A549 (cell line): ENCODE data around the gene AP2B1. TPM values are rescaled to one million over a fixed set of nuclear protein-coding genes. Genes with fewer than 3 reads are reported as not detected.
A peak's percentile ranks its signal among the peaks of the same experiment; 100 is the strongest.

Source experiments
- ATAC-seq, 2 experiments: fragments of 200-7000 bp in 1 of 2; fragments of >200 bp in 1 of 2; cut with Nextera tagmentation in 1 of 2; cut with Tn5 transposase in 1 of 2; 3 replicates each; pipeline versions ENCODE4 v1.8.0 to v1.9.1; 2018 to 2020; ENCODE audit warnings: mild to moderate bottlenecking in 1 of 2, moderate library complexity in 1 of 2
- CTCF ChIA-PET: fragments of 300-600 bp; sonication (Branson Sonifier 250); formaldehyde crosslinking; extraction: SDS; loops from one replicate; lab custom pipeline; 2021; ENCODE audit warnings: antibody characterized with exemption, inconsistent platforms; lab: Yijun Ruan, JAX
- POLR2A ChIA-PET: fragments of 350-600 bp; formaldehyde crosslinking; extraction: SDS; loops from one replicate; lab custom pipeline; 2021; ENCODE audit warnings: antibody characterized with exemption, inconsistent platforms; lab: Yijun Ruan, JAX
- DNase-seq, 2 experiments: peaks; one replicate each; pipeline versions ENCODE4 v3.0.0 to v3.0.0-alpha.2; 2011 to 2016; ENCODE audit warnings: low read depth in 1 of 2, low spot score in 1 of 2
- FAIRE-seq: peaks from 2 replicates; lab custom pipeline; 2011; peaks lifted over from hg19 to GRCh38; lab: Jason Lieb, UNC
- H3K27ac ChIP-seq, 2 experiments: fragments of >200 bp; sonication (Bioruptor Twin); formaldehyde crosslinking; 3 replicates each; pipeline ENCODE4 v1.5.1; 2016 to 2017
- H3K4me1 ChIP-seq: fragments of >200 bp; sonication (Bioruptor Twin); formaldehyde crosslinking; 3 replicates; pipeline ENCODE4 v1.6.1; 2016
- H3K4me2 ChIP-seq: fragments of >200 bp; sonication (Bioruptor Twin); formaldehyde crosslinking; 3 replicates; pipeline ENCODE4 v1.6.1; 2016
- H3K4me3 ChIP-seq: fragments of >200 bp; sonication (Bioruptor Twin); formaldehyde crosslinking; 3 replicates; pipeline ENCODE4 v1.5.1; 2016
- H3K9me3 ChIP-seq: fragments of >200 bp; sonication (Bioruptor Twin); formaldehyde crosslinking; 3 replicates; pipeline ENCODE4 v1.6.1; 2016
- CBX8 ChIP-seq: fragments of 200-600 bp; sonication (generic); IDR thresholded peaks from 2 replicates; pipeline ENCODE4 v1.6.1; 2016
- CHD4 ChIP-seq: fragments of 200-600 bp; sonication (generic); IDR thresholded peaks from 2 replicates; pipeline ENCODE4 v1.6.1; 2016; ENCODE audit warnings: antibody characterized with exemption, mild to moderate bottlenecking, borderline replicate concordance
- EP300 ChIP-seq, 2 experiments: fragments of >200 bp; sonication (Bioruptor Twin); formaldehyde crosslinking; IDR thresholded peaks; 2 replicates in 1 of 2; 3 replicates in 1 of 2; pipeline ENCODE4 v1.6.1; 2016 to 2017
- ESRRA ChIP-seq: fragments of 150-350 bp; IDR thresholded peaks from 2 replicates; pipeline ENCODE4 v1.6.1; 2014; ENCODE audit warnings: mild to moderate bottlenecking, low read length, borderline replicate concordance
- FOSB ChIP-seq: fragments of 250-450 bp; sonication (Bioruptor Pico); IDR thresholded peaks from 2 replicates; pipeline ENCODE4 v1.5.0; 2020; ENCODE audit warnings: mild to moderate bottlenecking, moderate library complexity
- HEYL ChIP-seq: fragments of 250-450 bp; sonication (Bioruptor Pico); IDR thresholded peaks from 2 replicates; pipeline ENCODE4 v1.8.0; 2021; ENCODE audit warnings: mild to moderate bottlenecking, moderate library complexity
- HOXA7 ChIP-seq: fragments of 250-450 bp; sonication (Bioruptor Pico); IDR thresholded peaks from 2 replicates; pipeline ENCODE4 v1.5.0; 2020; ENCODE audit warnings: mild to moderate bottlenecking, moderate library complexity
- HOXB13 ChIP-seq: fragments of 250-450 bp; sonication (Bioruptor Pico); IDR thresholded peaks from 2 replicates; pipeline ENCODE4 v1.5.0; 2020; ENCODE audit warnings: low read depth, mild to moderate bottlenecking, moderate library complexity
- HOXB5 ChIP-seq: fragments of 250-450 bp; sonication (Bioruptor Pico); IDR thresholded peaks from 2 replicates; pipeline ENCODE4 v1.5.0; 2020; ENCODE audit warnings: mild to moderate bottlenecking, moderate library complexity
- MAFK ChIP-seq: fragments of 450-650 bp; IDR thresholded peaks from 2 replicates; pipeline ENCODE4 v1.6.1; 2014; ENCODE audit not compliant: partially characterized antibody
- MYC ChIP-seq: IDR thresholded peaks from 2 replicates; pipeline ENCODE4 v1.6.1; 2012; ENCODE audit warnings: mild to moderate bottlenecking, inconsistent platforms, low read length, improper control_type of control experiment, borderline replicate concordance
- NFE2L2 ChIP-seq: fragments of 150-350 bp; conservative IDR thresholded peaks from 2 replicates; pipeline ENCODE4 v1.6.1; 2014; ENCODE audit warnings: low read length
- NR3C1 ChIP-seq: fragments of >200 bp; sonication (Bioruptor Twin); formaldehyde crosslinking; IDR thresholded peaks from 3 replicates; pipeline ENCODE4 v1.6.1; 2017
- RFX5 ChIP-seq: fragments of 450-650 bp; IDR thresholded peaks from 2 replicates; pipeline ENCODE4 v1.7.1; 2014; ENCODE audit warnings: antibody characterized with exemption, mild to moderate bottlenecking, moderate library complexity
- SREBF2 ChIP-seq: fragments of 450-650 bp; IDR thresholded peaks from 2 replicates; pipeline ENCODE4 v1.6.1; 2014; ENCODE audit warnings: mild to moderate bottlenecking, moderate library complexity
- ZFP36 ChIP-seq: fragments of 450-650 bp; IDR thresholded peaks from 2 replicates; pipeline ENCODE4 v1.6.1; 2014; ENCODE audit warnings: borderline replicate concordance; ENCODE audit not compliant: partially characterized antibody
- ZNF302 ChIP-seq: fragments of 250-450 bp; sonication (Bioruptor Pico); IDR thresholded peaks from 2 replicates; pipeline ENCODE4 v1.9.0; 2021; ENCODE audit warnings: inconsistent platforms, mild to moderate bottlenecking, moderate library complexity
- WGBS: methylation state at CpG from one replicate; pipeline ENCODE4 v1.1.6; 2017; ENCODE audit errors: missing lambda C conversion rate; 5-methylcytosine and 5-hydroxymethylcytosine counted together
- polyA plus RNA-seq, 4 experiments: library from polyadenylated mRNA; depleted of rRNA in 3 of 4; stranded (reverse); fragments of >200 nt; fragmentation: RNase III in 1 of 4; extraction: RNeasy Plus Mini Kit Qiagen cat#74134 plus additional on column Dnase treatment in 1 of 4; gene quantifications; 2 replicates in 3 of 4; 3 replicates in 1 of 4; pipeline ENCODE4 v1.2.3, GENCODE V29; 2011 to 2017
- TF ChIP-seq, protein P1 (sequence below): fragments of 450-650 bp; IDR thresholded peaks from 2 replicates; pipeline ENCODE4 v1.6.1; 2014; ENCODE audit warnings: antibody characterized with exemption
- TF ChIP-seq, protein P2 (sequence below): fragments of >200 bp; sonication (Bioruptor Twin); formaldehyde crosslinking; IDR thresholded peaks from 3 replicates; pipeline ENCODE4 v1.6.1; 2016
- TF ChIP-seq, protein P3 (sequence below): fragments of >200 bp; sonication (Bioruptor Twin); formaldehyde crosslinking; IDR thresholded peaks from 3 replicates; pipeline ENCODE4 v1.5.1; 2016
- TF ChIP-seq, protein P4 (sequence below): fragments of 250-450 bp; sonication (Bioruptor Pico); IDR thresholded peaks from 2 replicates; pipeline ENCODE4 v1.5.0; 2020; ENCODE audit warnings: low read depth, mild to moderate bottlenecking, moderate library complexity

AP2B1 gene
- polyA plus RNA-seq, 2 of the 4 experiments (the other 2 are of a cell fraction), result 110 to 278 TPM

DNA sequence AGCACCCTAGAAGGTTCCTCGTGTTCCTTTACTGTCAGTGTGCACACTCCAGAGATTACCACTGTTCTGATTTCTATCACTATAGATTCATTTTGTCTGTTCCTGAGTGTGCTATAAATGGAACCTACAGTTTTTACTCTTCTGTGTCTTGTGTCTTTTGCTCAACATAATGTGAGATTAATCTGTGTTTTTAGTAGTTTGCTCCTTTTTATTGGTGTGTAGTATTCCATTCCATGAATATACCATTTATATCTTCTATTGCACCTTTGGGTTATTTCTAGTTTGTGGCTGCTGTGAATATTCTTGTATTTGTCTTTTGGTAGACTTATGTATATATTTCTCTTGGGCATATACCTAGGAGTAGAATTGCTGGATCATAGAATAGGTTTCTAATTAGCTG, 68.2 kb downstream of the AP2B1 start:
- ATAC-seq (no peak), DNase-seq (no peak), FAIRE-seq (peak; percentile 84)
- Histone ChIP-seq H3K9me3 (no peaks in the 10 kb centered on the region), H3K4me3 (no peak overlapping the region), H3K4me2 (no peak overlapping the region), H3K27ac (no peak overlapping the region), H3K4me1 (no peaks in the 10 kb centered on the region)
- WGBS, result 90% methylated on average over 1 of the region's 1 CpG
- POLR2A ChIA-PET, result interaction anchor here (0.6 kb wide), 1 partner anchor 1771 kb away, joined by 5 read pairs; no protein-coding TSS in a partner anchor
- CTCF ChIA-PET, result interaction anchor here (1.5 to 2.8 kb wide), 2 partner anchors 42 to 109 kb away, joined by 5 to 10 read pairs; no protein-coding TSS in a partner anchor
- TF ChIP-seq SREBF2, result no peak
- TF ChIP-seq, protein P1, sequence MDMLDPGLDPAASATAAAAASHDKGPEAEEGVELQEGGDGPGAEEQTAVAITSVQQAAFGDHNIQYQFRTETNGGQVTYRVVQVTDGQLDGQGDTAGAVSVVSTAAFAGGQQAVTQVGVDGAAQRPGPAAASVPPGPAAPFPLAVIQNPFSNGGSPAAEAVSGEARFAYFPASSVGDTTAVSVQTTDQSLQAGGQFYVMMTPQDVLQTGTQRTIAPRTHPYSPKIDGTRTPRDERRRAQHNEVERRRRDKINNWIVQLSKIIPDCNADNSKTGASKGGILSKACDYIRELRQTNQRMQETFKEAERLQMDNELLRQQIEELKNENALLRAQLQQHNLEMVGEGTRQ, result no peak
- TF ChIP-seq MYC, result no peak
- no peak for TF ChIP-seq HOXB5 (CRISPR knock-in tag)
- TF ChIP-seq EP300 (IDR thresholded peaks at IDR 0.05), result no peak
- TF ChIP-seq ESRRA, result no peak
- no peak for TF ChIP-seq NFE2L2
- TF ChIP-seq CHD4, result no peak

DNA sequence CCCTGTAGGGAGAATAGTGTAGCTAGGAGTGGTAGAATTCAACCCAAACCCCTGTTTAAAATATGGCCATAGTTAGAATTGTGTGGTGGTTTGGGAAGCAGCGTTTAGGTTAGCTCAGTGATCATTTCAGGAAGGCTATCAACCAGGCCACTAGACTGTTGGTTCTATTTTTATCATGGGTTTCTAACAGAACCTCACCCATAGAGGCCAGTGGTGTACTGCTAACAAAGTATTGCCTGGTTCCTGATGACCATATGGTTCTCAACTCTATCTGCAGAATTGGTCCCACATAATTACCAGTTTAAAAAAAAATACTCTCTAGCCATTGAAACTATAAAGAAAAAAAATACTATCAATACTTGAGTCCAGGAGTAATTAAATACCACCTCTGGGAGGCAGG, 73.8 kb downstream of the AP2B1 start:
- DNase-seq (no peak), FAIRE-seq (no peak), ATAC-seq (0 out of 6 replicates have a peak, but pooled peaks of 1 of the 2 experiments have one; percentile 27)
- ChIA-PET CTCF (interaction anchor here (1.0 to 1.1 kb wide), 4 partner anchors 10 to 103 kb away, joined by 3 to 5 read pairs (median 4); no protein-coding TSS in a partner anchor), POLR2A (no interaction called here)
- Histone ChIP-seq H3K4me1 (no peaks in the 10 kb centered on the region), H3K9me3 (no peaks in the 10 kb centered on the region), H3K4me2 (no peak overlapping the region), H3K4me3 (no peak overlapping the region), H3K27ac (no peak overlapping the region)
- no peak for TF ChIP-seq NR3C1
- TF ChIP-seq, protein P2, sequence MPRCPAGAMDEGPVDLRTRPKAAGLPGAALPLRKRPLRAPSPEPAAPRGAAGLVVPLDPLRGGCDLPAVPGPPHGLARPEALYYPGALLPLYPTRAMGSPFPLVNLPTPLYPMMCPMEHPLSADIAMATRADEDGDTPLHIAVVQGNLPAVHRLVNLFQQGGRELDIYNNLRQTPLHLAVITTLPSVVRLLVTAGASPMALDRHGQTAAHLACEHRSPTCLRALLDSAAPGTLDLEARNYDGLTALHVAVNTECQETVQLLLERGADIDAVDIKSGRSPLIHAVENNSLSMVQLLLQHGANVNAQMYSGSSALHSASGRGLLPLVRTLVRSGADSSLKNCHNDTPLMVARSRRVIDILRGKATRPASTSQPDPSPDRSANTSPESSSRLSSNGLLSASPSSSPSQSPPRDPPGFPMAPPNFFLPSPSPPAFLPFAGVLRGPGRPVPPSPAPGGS, result no peak
- TF ChIP-seq, protein P1, result no peak
- TF ChIP-seq MAFK, result no peak
- TF ChIP-seq CBX8, result no peak
- no peak for TF ChIP-seq ZNF302 (CRISPR knock-in tag)
- no peak for TF ChIP-seq HOXB13 (CRISPR knock-in tag)
- no peak for TF ChIP-seq FOSB (CRISPR knock-in tag)
- TF ChIP-seq NFE2L2, result no peak
- TF ChIP-seq RFX5, result no peak
- TF ChIP-seq MYC, result no peak
- no peak for TF ChIP-seq HOXA7 (CRISPR knock-in tag)
- TF ChIP-seq, protein P3, sequence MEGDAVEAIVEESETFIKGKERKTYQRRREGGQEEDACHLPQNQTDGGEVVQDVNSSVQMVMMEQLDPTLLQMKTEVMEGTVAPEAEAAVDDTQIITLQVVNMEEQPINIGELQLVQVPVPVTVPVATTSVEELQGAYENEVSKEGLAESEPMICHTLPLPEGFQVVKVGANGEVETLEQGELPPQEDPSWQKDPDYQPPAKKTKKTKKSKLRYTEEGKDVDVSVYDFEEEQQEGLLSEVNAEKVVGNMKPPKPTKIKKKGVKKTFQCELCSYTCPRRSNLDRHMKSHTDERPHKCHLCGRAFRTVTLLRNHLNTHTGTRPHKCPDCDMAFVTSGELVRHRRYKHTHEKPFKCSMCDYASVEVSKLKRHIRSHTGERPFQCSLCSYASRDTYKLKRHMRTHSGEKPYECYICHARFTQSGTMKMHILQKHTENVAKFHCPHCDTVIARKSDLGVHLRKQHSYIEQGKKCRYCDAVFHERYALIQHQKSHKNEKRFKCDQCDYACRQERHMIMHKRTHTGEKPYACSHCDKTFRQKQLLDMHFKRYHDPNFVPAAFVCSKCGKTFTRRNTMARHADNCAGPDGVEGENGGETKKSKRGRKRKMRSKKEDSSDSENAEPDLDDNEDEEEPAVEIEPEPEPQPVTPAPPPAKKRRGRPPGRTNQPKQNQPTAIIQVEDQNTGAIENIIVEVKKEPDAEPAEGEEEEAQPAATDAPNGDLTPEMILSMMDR, result no peak
- TF ChIP-seq EP300 (IDR thresholded peaks at IDR 0.05), result no peak
- no peak for TF ChIP-seq HEYL (CRISPR knock-in tag)
- no peak for TF ChIP-seq ZFP36
- TF ChIP-seq, protein P4, sequence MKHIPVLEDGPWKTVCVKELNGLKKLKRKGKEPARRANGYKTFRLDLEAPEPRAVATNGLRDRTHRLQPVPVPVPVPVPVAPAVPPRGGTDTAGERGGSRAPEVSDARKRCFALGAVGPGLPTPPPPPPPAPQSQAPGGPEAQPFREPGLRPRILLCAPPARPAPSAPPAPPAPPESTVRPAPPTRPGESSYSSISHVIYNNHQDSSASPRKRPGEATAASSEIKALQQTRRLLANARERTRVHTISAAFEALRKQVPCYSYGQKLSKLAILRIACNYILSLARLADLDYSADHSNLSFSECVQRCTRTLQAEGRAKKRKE (CRISPR knock-in tag), result no peak
- WGBS, result 94% methylated on average over 1 of the region's 1 CpG
